CMK (cell line): Measurements from ENCODE around the gene GRM4.
"Not testable (repeated sequence)": the region's sequence is repeated elsewhere in the genome, so short reads cannot be mapped to it uniquely, and the experiment has no call there.

Experiments
- DNase-seq: peaks from one replicate; pipeline ENCODE4 v3.0.0-alpha.2; 2010; ENCODE audit warnings: low read depth

Gene GRM4

DNA sequence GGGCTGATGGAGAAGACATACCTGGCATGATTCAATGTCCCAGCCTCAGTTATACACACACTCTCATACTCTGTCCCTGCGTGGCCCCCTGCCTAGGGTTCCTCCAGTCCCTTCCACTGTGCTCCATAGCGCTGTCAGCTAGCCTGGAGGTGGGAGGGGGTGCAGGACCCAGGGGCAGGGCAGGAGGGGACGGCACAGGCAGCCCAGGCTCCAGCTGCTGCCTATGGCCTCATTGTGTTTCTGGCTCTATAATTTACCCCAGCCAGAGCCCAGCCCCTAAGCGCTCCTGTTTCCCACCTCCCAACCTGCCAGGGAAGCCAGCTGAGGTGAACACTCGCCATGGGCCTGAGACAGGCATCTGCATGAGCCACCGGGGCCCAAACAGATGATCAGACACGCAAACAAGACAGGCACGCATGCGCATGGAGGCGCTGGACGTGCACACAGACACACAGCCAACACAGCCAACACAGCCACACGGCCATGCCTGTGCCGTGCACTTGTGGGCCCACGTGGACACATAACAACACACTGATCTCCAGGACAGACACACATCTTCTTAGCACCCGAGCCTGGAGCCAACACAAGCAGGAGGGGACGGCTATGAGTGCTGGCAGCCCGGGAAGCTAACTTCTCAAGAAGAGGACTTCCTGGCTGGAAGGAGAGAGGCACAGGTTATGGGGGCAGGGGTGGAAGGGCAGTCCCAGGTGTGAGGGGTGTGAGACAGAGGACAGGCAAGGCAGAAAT lies 124.9 kb downstream of the GRM4 start:
- no peak for DNase-seq

GRCh38 chr6:34020278-34020677 lies 125.6 kb downstream of the GRM4 start:
- no peak for DNase-seq

DNA sequence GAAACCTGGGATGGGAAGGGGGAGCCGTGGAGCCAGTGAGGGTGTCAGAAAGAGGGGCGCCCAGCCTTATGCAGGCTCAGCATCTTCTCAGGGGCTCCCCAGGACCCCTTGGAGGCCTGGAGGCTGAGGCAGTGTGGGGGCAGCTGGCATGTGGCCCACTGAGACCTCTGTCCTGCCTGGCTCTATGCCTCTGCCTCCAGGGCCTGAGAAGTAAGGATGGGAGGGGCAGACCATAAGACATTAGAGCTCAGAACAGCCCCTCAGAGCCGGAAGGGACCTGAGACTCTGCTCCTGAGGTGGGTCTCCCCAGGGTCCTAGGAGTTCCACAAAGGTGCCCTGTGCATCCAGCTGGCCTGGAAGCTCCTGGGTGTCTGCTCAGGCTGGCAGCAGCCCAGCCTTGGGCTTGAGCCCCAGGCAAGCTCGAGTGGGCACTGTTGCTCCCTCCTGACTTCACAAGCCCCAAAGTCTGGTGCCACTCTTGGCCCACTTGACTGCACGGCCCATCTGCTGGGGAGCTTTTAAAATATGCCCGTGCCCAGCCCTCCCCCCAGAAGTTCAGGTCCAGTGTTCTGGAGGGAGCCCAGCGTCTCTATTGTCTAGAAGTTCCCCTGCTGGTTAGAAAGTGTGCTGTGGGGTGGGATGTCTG lies 126.8 kb downstream of the GRM4 start:
- DNase-seq: no peak

GRCh38 chr6:34018026-34018425 lies 127.9 kb downstream of the GRM4 start:
- DNase-seq: no peak

- no peak for DNase-seq
Measured at GRCh38 chr6:34017106-34017805, 128.6 kb downstream of the GRM4 start.

DNA sequence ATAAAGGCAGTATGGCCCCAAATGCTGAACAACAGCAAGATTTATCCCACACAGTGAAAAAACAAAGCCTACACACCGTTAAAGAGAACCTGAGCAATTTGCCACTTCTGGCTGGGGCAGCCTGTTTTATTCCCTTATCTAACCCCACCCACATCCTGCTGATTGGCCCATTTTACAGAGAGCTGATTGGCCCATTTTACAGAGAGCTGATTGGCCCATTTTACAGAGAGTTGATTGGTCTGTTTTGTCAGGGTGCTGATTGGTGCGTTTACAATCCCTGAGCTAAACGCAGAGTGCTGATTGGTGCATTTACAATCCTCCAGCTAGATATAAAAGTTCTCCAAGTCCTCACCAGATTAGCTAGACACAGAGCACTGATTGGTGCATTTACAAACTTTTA lies 129.3 kb downstream of the GRM4 start:
- DNase-seq: not testable (repeated sequence)

GRCh38 chr6:34015586-34015985 lies 130.3 kb downstream of the GRM4 start:
- DNase-seq: no peak

DNA sequence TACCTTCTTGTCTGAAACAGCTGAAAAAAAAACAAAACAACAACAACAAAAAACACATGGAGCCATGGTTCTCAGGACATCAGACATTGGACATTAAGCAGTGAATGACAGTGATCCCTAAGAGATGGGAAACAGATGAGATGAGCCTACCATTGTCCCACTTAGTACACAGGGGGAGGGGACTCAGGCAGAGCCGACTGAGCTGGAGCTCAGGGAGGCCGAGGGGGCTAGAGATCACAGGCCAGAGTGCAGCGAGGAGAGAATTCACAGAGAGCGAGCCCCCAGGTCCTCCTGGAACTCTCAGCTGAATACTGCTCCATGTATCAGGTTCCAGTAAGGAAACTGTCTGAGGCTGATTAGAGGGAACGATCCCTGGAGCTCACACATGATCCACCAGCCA lies 134.6 kb downstream of the GRM4 start:
- DNase-seq: no peak

DNA sequence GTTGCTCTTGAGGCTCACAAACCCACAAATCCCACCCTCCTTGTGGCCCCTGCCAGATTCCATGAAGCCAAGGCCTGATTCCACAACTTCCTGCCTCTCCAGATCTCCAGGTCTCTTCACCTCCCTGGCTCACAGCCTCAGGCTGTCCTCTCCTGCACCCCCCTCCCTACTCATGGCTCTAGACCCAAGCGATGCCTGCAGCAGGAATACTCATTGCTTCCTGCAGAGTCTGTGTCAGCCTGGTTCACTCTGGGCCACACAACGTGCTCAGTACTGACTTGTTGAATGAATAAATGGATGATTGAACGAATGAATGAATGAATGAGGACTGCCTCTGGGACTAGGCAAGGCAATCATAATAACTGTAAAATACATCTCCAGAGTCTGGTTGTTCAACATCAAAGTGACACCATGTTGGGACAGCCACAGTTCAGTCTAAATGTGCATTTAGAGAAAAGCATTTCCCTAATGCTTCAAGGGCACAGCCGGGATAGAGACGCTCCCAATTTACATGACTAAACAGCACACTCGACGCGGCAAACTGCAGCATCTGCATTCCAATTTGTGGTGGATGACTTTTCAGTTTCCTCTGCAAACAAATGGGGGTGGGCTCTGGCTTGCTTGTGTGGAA lies 139.9 kb downstream of the GRM4 start:
- DNase-seq: no peak

DNA sequence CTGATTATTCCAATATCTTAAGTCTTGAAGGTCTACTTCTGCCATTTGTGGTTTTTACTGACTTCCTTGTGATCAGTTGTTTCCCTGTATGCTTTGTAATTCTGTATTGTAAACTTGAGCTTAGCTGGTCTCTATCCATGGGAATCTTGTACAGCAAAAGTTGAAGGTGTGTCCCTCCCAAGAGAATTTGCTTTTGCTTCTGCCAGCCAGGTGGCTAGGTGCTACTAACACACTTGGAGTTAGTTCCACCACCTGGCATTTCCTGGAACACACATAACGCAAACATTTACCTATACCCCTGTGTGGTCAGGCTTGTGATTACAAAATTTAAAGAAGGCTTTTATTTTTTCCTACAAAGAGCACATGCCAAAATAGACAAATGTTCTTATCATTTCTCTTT lies 141.2 kb downstream of the GRM4 start:
- no peak for DNase-seq

DNA sequence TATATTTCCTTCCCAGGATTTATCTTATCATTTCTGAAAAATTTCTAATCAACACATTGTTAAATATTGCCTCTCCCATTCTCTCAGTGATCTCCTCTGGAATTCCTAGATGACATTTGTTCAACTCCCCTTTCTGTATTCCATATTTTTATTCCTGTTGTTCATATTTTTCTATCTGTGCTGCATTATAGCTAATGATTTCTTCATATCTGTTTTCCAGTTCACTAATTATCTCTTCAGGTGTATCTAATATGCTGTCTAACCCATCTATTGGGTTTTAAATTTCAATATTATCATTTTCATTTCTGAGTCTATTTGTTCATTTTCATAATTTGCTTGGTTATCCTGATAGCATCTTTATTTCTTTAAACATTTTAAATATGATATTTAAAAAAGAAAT lies 141.9 kb downstream of the GRM4 start:
- DNase-seq: no peak

GRCh38 chr6:34001706-34002621 lies 143.9 kb downstream of the GRM4 start:
- no peak for DNase-seq

DNA sequence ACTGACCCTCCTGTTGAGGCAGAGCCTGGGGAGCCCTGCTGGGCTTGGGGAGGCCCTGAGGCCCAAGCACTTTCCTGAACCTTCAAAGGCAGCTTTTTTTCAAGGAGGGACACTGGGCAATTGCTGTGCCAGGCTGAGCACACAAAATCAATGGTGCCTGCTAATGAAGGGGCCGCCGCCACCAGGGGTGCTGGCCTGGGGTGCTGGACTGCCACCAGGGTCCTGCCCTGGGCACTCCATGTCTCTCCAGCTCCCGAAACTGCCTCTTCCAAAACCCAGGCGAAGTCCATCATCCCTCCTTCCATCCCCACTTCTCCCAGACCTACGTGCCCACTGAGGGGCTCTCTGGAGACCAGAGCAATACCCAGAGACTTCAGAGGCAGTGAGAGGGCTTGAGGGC lies 145.6 kb downstream of the GRM4 start:
- no peak for DNase-seq

DNA sequence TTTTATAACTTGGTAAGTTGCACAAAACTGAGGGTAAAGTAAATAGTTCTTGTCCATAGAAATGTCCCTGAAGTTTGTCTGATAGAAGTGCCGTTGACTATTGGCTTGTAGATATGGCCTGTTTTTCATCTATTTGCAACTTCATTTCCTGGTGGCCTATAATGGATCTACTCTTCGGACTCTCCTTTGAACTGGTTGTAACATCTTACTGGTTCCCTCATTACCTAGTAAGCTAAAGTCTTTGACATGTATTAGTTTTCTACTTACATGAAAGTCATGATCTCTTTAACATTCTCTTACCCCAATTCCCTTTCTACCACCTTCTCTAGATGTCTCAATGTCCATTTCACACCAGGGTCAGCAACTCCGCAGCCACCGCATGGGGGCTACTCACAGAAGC lies 146.3 kb downstream of the GRM4 start:
- no peak for DNase-seq

- DNase-seq: no peak
Measured at GRCh38 chr6:33998660-33999059, 147.2 kb downstream of the GRM4 start.

GRCh38 chr6:33997265-33997664 lies 148.6 kb downstream of the GRM4 start:
- no peak for DNase-seq

DNA sequence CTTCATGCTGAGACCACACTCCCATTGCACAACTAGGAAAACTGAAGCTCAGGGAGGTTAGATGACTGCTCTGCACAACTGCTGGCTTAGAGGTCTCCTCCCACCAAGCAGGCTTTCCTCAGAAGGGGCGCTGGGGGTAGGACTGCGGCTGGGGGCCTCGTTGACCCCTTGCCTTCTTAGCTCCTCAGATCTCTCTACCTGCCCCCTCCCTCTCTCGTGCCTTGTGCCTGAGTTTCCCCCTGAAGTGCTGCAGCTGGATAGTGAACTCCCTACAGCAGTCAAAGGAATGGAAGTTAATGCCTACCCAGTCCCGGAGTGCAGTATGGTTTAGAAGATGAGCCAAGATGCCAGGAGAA lies 149.8 kb downstream of the GRM4 start:
- DNase-seq: no peak

- DNase-seq: no peak
Measured at GRCh38 chr6:33995309-33996119, 150.4 kb downstream of the GRM4 start.

DNA sequence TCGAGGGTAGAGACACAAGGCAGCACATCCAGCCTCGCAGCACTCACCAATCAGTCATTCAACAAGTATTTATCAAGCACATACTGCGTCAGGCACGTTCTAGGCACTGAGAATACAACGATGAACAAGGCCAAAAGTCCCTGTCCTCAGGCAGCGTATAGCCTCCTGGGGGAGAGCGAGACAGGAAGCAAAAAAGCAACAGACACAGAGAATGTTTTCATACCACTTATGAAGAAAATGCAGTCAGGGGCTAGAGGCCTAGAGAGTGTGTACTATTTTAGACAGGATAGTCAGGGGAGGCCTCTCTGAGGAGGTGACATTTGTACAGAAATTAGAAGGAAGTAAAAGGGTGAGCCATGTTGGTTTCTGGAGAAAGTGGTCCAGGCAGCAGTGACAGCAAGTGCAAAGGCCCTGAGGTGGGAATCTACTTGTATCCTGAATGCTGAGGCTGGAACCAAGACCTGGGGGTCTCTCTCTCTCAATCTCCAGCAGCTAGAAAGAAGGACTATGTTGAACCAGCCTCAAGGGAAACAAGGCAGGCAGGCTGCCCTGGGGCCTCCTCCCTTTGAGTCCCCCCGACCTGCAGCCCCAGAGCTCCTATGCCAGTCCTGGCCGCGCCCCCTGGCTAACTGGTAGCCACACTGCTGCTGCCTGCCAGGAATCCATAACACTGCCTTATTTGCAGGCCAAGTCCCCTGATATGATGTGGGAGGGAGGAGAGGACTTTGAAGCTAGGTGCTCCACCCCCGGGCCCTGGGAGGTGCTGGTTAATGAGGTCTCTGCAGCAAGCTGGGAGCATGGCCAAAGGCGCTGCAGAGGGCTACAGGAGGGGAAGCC lies 151.2 kb downstream of the GRM4 start:
- no peak for DNase-seq
